Left ventricle myocardium inferior (tissue), 1 donor: Measurements from ENCODE around the gene TMEM218. TPM values are rescaled to one million over a fixed set of nuclear protein-coding genes. Genes with fewer than 3 reads are reported as not detected.

Experiments used
- DNase-seq: peaks from one replicate; pipeline ENCODE4 v3.0.0-alpha.2; 2020
- H3K27ac ChIP-seq: fragments of 200-600 bp; replicated peaks from 2 replicates; pipeline ENCODE4 v1.8.0; 2021
- H3K27me3 ChIP-seq: fragments of 200-600 bp; 2 replicates; pipeline ENCODE4 v1.8.0; 2021; ENCODE audit warnings: low read depth
- H3K36me3 ChIP-seq: fragments of 200-600 bp; 2 replicates; pipeline ENCODE4 v1.8.0; 2021
- H3K4me1 ChIP-seq: fragments of 200-600 bp; 2 replicates; pipeline ENCODE4 v1.8.0; 2021
- H3K4me3 ChIP-seq: fragments of 200-600 bp; 2 replicates; pipeline ENCODE4 v1.8.0; 2021; ENCODE audit warnings: mild to moderate bottlenecking, moderate library complexity
- H3K9me3 ChIP-seq: fragments of 200-600 bp; replicated peaks from 2 replicates; pipeline ENCODE4 v1.8.0; 2021
- CTCF ChIP-seq: fragments of 200-600 bp; IDR thresholded peaks from 2 replicates; pipeline ENCODE4 v1.8.0; 2021; ENCODE audit warnings: antibody characterized with exemption, mild to moderate bottlenecking, borderline replicate concordance
- intact Hi-C: fragments of 100-400 bp; cut with micrococcal nuclease; formaldehyde crosslinking; loops from one replicate; pipeline ENCODE4 v1.11.0; 2022
- total RNA-seq: library from RNA; stranded (reverse); fragmentation: NEBNext Ultra II Directional; extraction: Animal tissue kit (Norgen Biotek cat#: 25700); gene quantifications from one replicate; pipeline ENCODE4 v1.2.1, GENCODE V29; 2021
- donor health status: DM: no; HTN: yes; CAD: no; lungs with severe emphysema.

Gene TMEM218
- total RNA-seq, 1 donor from 2014 or later = 6.2 TPM

GRCh38 chr11:125088576-125089455 is 22.6 kb downstream of the TMEM218 start:
- Histone ChIP-seq H3K4me3 (no peak overlapping the region), H3K27ac (no peak overlapping the region), H3K27me3 (peaks cover 16% of the 10 kb centered on the region), H3K4me1 (peaks cover 9% of the 10 kb centered on the region), H3K9me3 (no peaks in the 10 kb centered on the region), H3K36me3 (no peaks in the 10 kb centered on the region)
- no peak for TF ChIP-seq CTCF
- no peak for DNase-seq
- intact Hi-C loops = no loop called here

GRCh38 chr11:125088123-125088522 is 23.3 kb downstream of the TMEM218 start:
- Histone ChIP-seq H3K27me3 (peaks cover 23% of the 10 kb centered on the region), H3K4me3 (no peak overlapping the region), H3K27ac (no peak overlapping the region), H3K4me1 (peaks cover 9% of the 10 kb centered on the region), H3K36me3 (no peaks in the 10 kb centered on the region), H3K9me3 (no peaks in the 10 kb centered on the region)
- TF ChIP-seq CTCF = no peak
- intact Hi-C loops = no loop called here
- no peak for DNase-seq

DNA sequence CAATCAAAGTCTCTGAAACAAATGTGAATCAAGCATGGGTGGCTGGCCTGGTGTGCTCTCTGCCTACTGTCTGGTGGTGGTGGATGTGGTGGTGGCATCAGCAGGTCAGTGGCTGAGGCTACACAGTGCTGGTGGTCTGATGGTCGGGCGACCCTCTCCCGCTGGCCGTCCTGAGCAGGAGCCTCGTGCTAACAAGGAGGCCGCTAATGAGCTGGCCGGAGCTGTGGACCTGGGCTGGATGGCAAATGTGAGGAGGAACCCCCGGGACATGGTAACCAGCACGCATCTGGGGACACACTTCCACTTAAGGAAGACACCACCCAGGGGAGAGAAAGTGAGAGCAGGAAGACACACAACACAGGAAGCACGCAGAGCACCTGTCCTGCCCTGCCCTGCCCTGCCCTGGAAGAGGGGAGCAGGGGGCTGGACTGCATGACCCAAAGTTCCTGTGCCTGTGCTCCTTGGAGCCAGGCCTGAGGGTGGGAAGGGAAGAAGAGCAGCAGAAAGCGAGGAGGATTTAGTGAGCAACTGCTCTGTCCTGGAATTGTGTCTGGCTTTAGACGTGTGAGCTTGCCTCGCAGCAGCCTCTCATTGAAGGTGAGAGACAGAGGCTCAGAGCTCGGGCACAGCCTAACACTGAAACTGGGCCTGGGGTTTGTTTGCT is 24.7 kb downstream of the TMEM218 start:
- H3K4me1 ChIP-seq = peaks cover 9% of the 10 kb centered on the region
- intact Hi-C loops = no loop called here
- no peaks in the 10 kb centered on the region for H3K9me3 ChIP-seq
- no peaks in the 10 kb centered on the region for H3K36me3 ChIP-seq
- peaks cover 31% of the 10 kb centered on the region for H3K27me3 ChIP-seq
- no peak overlapping the region for H3K4me3 ChIP-seq
- no peak overlapping the region for H3K27ac ChIP-seq
- DNase-seq = no peak
- no peak for TF ChIP-seq CTCF

DNA sequence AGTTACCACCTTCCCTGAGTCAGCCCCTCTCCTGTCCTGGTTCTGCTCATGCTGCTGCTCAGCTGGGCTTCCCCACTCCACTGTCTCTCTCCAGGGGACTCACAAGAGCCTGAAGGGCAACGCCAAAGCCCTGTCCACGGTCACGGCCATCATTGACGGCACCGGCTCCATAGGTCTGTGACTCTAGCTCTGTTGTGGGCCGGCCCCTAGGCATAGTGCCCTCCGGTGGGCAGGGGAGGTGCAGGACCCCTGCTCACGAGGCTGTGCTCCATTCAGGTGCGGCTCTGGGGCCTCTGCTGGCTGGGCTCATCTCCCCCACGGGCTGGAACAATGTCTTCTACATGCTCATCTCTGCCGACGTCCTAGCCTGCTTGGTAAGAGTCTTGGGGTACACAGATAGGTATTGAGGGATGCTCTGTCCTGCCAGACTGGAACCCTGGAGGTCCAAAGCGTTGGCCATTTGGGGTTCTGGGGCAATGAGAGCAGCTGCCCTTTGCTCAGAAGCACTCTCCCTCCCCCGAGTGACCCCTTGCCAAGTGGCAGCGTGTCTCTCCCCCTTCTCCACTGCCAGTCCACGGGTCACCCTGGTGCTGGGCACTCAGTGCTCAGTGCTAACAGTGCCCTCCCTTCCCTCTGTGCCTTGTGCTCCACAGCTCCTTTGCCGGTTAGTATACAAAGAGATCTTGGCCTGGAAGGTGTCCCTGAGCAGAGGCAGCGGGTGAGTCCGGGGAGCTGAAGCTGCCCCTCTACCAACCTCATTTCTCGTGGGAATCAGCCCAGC is 25.9 kb downstream of the TMEM218 start:
- no peak for DNase-seq
- no peaks in the 10 kb centered on the region for H3K9me3 ChIP-seq
- H3K36me3 ChIP-seq = no peaks in the 10 kb centered on the region
- H3K27me3 ChIP-seq = peaks cover 38% of the 10 kb centered on the region
- no peak overlapping the region for H3K4me3 ChIP-seq
- H3K27ac ChIP-seq = no peak overlapping the region
- H3K4me1 ChIP-seq = no peaks in the 10 kb centered on the region
- TF ChIP-seq CTCF = no peak
- intact Hi-C loops = no loop called here

DNA sequence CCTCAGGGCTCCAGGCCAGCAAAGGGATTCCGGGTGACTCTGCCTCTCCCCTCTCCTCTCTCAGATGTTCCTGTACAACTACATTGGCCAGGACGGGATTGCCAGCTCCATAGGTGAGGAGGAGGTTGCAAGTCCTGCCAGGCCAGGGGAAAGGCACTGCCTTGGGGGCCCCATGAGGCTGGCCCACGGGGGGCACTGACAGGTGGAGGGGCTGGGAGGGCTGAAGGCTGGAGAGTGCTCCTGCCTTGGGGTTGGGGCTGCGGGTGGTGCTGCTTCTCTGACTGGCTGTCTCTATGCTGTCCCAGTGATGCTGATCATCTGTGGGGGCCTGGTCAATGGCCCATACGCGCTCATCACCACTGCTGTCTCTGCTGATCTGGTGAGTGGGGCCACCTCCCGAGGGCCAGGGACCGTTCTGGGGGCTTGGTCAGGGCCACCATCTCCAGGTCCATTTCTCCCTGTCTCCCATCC is 26.6 kb downstream of the TMEM218 start:
- Histone ChIP-seq H3K27ac (no peak overlapping the region), H3K9me3 (no peaks in the 10 kb centered on the region), H3K27me3 (peaks cover 38% of the 10 kb centered on the region), H3K36me3 (no peaks in the 10 kb centered on the region), H3K4me3 (no peak overlapping the region), H3K4me1 (no peaks in the 10 kb centered on the region)
- no peak for TF ChIP-seq CTCF
- intact Hi-C loops = no loop called here
- DNase-seq = no peak
